HepG2 (cell line): ENCODE measurements around the gene LMTK2. TPM values are rescaled to one million over a fixed set of nuclear protein-coding genes. Genes with fewer than 3 reads are reported as not detected.

Experiments used
- ARNTL ChIP-seq: sonication (generic); formaldehyde crosslinking; IDR thresholded peaks from 2 replicates; pipeline ENCODE4 v1.4.0; 2020; ENCODE audit warnings: mild to moderate bottlenecking, missing genetic modification reagents
- ATAD3A ChIP-seq: sonication (generic); formaldehyde crosslinking; IDR thresholded peaks from 2 replicates; pipeline ENCODE4 v1.4.0; 2020; ENCODE audit warnings: missing genetic modification reagents
- MAX ChIP-seq: IDR thresholded peaks from 2 replicates; pipeline ENCODE4 v1.6.1; 2012; ENCODE audit warnings: inconsistent platforms
- MZF1 ChIP-seq: sonication (generic); formaldehyde crosslinking; IDR thresholded peaks from 2 replicates; pipeline ENCODE4 v1.8.1; 2023; ENCODE audit warnings: mild to moderate bottlenecking, missing genetic modification reagents, borderline replicate concordance
- NBN ChIP-seq: fragments of 450-650 bp; conservative IDR thresholded peaks from 2 replicates; pipeline ENCODE4 v1.6.1; 2017
- NRL ChIP-seq: sonication (generic); formaldehyde crosslinking; IDR thresholded peaks from 2 replicates; pipeline ENCODE4 v1.5.0; 2020; ENCODE audit warnings: missing genetic modification reagents, mild to moderate bottlenecking, moderate library complexity, borderline replicate concordance
- PBX2 ChIP-seq: IDR thresholded peaks from 2 replicates; pipeline ENCODE4 v1.6.1; 2016; ENCODE audit warnings: control low read depth
- RELA ChIP-seq: sonication (generic); formaldehyde crosslinking; IDR thresholded peaks from 2 replicates; pipeline ENCODE4 v1.4.0; 2020; ENCODE audit warnings: missing genetic modification reagents
- RNF219 ChIP-seq: sonication (generic); formaldehyde crosslinking; IDR thresholded peaks from 2 replicates; pipeline ENCODE4 v1.5.0; 2020; ENCODE audit warnings: mild to moderate bottlenecking, missing genetic modification reagents
- SP4 ChIP-seq: sonication (generic); formaldehyde crosslinking; IDR thresholded peaks from 2 replicates; pipeline ENCODE4 v1.8.1; 2023; ENCODE audit warnings: mild to moderate bottlenecking, missing genetic modification reagents
- TCF7 ChIP-seq: sonication (generic); IDR thresholded peaks from 2 replicates; pipeline ENCODE4 v1.6.1; 2016; ENCODE audit warnings: antibody characterized with exemption, low read depth
- ZKSCAN5 ChIP-seq: sonication (generic); formaldehyde crosslinking; IDR thresholded peaks from 2 replicates; pipeline ENCODE4 v1.5.1; 2020; ENCODE audit warnings: mild to moderate bottlenecking, missing genetic modification reagents
- ZNF12 ChIP-seq: sonication (generic); formaldehyde crosslinking; IDR thresholded peaks from 2 replicates; pipeline ENCODE4 v1.5.0; 2020; ENCODE audit warnings: missing genetic modification reagents
- ZNF121 ChIP-seq: sonication (generic); formaldehyde crosslinking; IDR thresholded peaks from 2 replicates; pipeline ENCODE4 v1.5.0; 2020; ENCODE audit warnings: mild to moderate bottlenecking, missing genetic modification reagents
- ZNF446 ChIP-seq: sonication (generic); formaldehyde crosslinking; IDR thresholded peaks from 2 replicates; pipeline ENCODE4 v1.5.0; 2020; ENCODE audit warnings: mild to moderate bottlenecking, missing genetic modification reagents
- ZNF549 ChIP-seq: sonication (generic); formaldehyde crosslinking; IDR thresholded peaks from 2 replicates; pipeline ENCODE4 v1.5.0; 2020; ENCODE audit warnings: missing genetic modification reagents
- ZNF569 ChIP-seq: sonication (generic); formaldehyde crosslinking; IDR thresholded peaks from 2 replicates; pipeline ENCODE4 v1.5.0; 2020; ENCODE audit warnings: mild to moderate bottlenecking, missing genetic modification reagents, moderate library complexity, borderline replicate concordance
- ZNF766 ChIP-seq: sonication (generic); formaldehyde crosslinking; IDR thresholded peaks from 2 replicates; pipeline ENCODE4 v1.5.0; 2020; ENCODE audit warnings: missing genetic modification reagents, borderline replicate concordance
- ZNF878 ChIP-seq: sonication (generic); formaldehyde crosslinking; IDR thresholded peaks from 2 replicates; pipeline ENCODE4 v1.8.1; 2023; ENCODE audit warnings: mild to moderate bottlenecking, missing genetic modification reagents, moderate library complexity
- ZSCAN22 ChIP-seq: sonication (generic); formaldehyde crosslinking; IDR thresholded peaks from 2 replicates; pipeline ENCODE4 v1.4.0; 2020; ENCODE audit warnings: mild to moderate bottlenecking, missing genetic modification reagents
- ZSCAN31 ChIP-seq: sonication (generic); formaldehyde crosslinking; IDR thresholded peaks from 2 replicates; pipeline ENCODE4 v1.5.0; 2020; ENCODE audit warnings: low read depth, mild to moderate bottlenecking, missing genetic modification reagents
- polyA plus RNA-seq, 8 experiments: library from polyadenylated mRNA; depleted of rRNA in 3 of 8; stranded (reverse) in 7 of 8; unstranded in 1 of 8; fragments of >200 nt; fragmentation: Illumina TruSeq in 4 of 8; extraction: Trizol in 4 of 8; gene quantifications; 2 replicates each; pipeline versions ENCODE4 v1.2.1 to v1.2.3, GENCODE V29; 2011 to 2016; ENCODE audit warnings: low read depth in 4 of 8, missing spikeins in 1 of 8, mixed read lengths in 1 of 8; ENCODE audit not compliant: insufficient read depth in 1 of 8
- total RNA-seq, 5 experiments: library from RNA; depleted of rRNA; stranded (reverse); fragments of >200 nt; fragmentation: Illumina TruSeq; extraction: Trizol; gene quantifications; 2 replicates each; pipeline ENCODE4 v1.2.3, GENCODE V29; 2016; ENCODE audit warnings: low read depth in 1 of 5
- TF ChIP-seq, protein P1 (sequence below): sonication (generic); formaldehyde crosslinking; IDR thresholded peaks from 2 replicates; pipeline ENCODE4 v1.4.0; 2020; ENCODE audit warnings: mild to moderate bottlenecking, missing genetic modification reagents
- TF ChIP-seq, protein P2 (sequence below): sonication (generic); formaldehyde crosslinking; IDR thresholded peaks from 2 replicates; pipeline ENCODE4 v1.5.1; 2020; ENCODE audit warnings: mild to moderate bottlenecking, missing genetic modification reagents

Gene LMTK2
- total and polyA plus RNA-seq, 2 of the 13 experiments (the other 11 are each of a cell fraction or from before 2014, with no cell fraction given) = 9.5 to 11.7 TPM

DNA sequence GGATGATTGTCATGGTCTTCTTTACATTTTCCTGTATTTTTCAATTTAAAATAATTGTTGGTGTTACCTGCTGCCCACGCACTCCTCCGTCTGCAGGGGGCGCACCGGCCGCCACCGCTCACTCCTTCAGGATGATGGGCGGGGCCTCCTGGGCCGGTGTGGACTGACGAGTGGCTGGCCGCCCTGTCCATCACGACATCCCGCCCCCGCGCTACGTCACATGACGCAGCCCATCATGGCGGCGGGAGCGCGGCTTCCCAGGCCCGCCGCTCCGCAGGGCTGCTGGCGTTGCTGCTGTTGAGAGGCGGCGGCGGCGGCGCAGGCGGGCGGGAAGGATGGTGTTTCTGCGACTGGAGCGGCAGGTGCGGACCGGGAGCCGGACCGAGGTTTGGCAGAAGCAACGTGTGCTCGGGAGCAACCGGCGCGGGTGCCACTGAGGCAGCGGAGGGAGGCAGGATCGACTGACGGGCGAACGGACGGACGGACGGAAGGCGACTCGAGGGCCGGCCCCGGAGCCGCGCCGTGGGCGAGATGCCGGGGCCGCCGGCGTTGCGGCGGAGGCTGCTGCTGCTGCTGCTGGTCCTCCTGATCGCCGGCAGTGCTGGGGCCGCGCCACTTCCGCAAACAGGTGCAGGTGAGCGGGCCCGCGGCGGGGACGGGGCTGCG, at the start of gene LMTK2 (continued):
- TF ChIP-seq ZSCAN22 (CRISPR knock-in tag) = no peak
- TF ChIP-seq, protein P1, sequence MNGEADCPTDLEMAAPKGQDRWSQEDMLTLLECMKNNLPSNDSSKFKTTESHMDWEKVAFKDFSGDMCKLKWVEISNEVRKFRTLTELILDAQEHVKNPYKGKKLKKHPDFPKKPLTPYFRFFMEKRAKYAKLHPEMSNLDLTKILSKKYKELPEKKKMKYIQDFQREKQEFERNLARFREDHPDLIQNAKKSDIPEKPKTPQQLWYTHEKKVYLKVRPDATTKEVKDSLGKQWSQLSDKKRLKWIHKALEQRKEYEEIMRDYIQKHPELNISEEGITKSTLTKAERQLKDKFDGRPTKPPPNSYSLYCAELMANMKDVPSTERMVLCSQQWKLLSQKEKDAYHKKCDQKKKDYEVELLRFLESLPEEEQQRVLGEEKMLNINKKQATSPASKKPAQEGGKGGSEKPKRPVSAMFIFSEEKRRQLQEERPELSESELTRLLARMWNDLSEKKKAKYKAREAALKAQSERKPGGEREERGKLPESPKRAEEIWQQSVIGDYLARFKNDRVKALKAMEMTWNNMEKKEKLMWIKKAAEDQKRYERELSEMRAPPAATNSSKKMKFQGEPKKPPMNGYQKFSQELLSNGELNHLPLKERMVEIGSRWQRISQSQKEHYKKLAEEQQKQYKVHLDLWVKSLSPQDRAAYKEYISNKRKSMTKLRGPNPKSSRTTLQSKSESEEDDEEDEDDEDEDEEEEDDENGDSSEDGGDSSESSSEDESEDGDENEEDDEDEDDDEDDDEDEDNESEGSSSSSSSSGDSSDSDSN = peak; percentile 91
- no peak for TF ChIP-seq NBN
- TF ChIP-seq, protein P2, sequence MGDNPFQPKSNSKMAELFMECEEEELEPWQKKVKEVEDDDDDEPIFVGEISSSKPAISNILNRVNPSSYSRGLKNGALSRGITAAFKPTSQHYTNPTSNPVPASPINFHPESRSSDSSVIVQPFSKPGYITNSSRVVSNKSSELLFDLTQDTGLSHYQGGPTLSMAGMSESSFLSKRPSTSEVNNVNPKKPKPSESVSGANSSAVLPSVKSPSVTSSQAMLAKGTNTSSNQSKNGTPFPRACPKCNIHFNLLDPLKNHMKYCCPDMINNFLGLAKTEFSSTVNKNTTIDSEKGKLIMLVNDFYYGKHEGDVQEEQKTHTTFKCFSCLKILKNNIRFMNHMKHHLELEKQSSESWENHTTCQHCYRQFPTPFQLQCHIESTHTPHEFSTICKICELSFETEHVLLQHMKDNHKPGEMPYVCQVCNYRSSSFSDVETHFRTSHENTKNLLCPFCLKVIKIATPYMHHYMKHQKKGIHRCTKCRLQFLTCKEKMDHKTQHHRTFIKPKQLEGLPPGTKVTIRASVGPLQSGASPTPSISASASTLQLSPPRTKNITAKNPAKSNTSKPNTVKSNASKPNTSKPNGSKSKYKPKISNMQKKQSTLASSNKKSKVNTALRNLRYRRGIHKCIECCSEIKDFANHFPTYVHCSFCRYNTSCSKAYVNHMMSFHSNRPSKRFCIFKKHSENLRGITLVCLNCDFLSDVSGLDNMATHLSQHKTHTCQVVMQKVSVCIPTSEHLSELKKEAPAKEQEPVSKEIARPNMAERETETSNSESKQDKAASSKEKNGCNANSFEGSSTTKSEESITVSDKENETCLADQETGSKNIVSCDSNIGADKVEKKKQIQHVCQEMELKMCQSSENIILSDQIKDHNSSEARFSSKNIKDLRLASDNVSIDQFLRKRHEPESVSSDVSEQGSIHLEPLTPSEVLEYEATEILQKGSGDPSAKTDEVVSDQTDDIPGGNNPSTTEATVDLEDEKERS (CRISPR knock-in tag) = no peak
- TF ChIP-seq MZF1 = no peak
- no peak for TF ChIP-seq ZNF121 (CRISPR knock-in tag)
- no peak for TF ChIP-seq ATAD3A (CRISPR knock-in tag)
- no peak for TF ChIP-seq ZNF446 (CRISPR knock-in tag)
- TF ChIP-seq TCF7 = no peak
- peak; percentile 99 for TF ChIP-seq PBX2 (CRISPR knock-in tag)
- peak; percentile 84 for TF ChIP-seq ZSCAN31 (CRISPR knock-in tag)
- TF ChIP-seq ARNTL (CRISPR knock-in tag) = peak; percentile 79; the same call in 1 of the 2 replicates
- peak; percentile 68; the same call in 1 of the 2 replicates for TF ChIP-seq MAX
- TF ChIP-seq RNF219 (CRISPR knock-in tag) = no peak
- TF ChIP-seq SP4 (CRISPR knock-in tag) = peak; percentile 99
- no peak for TF ChIP-seq ZKSCAN5 (CRISPR knock-in tag)
- no peak for TF ChIP-seq ZNF766
- TF ChIP-seq ZNF12 = no peak
- no peak for TF ChIP-seq ZNF549 (CRISPR knock-in tag)
- no peak for TF ChIP-seq ZNF878 (CRISPR knock-in tag)
- no peak for TF ChIP-seq RELA
- TF ChIP-seq NRL (CRISPR knock-in tag) = no peak
- TF ChIP-seq ZNF569 = no peak
